HCT116 (cell line): ENCODE data around the gene NUP133. TPM values are rescaled to one million over a fixed set of nuclear protein-coding genes. Genes with fewer than 3 reads are reported as not detected.

ENCODE experiments used
- ATAC-seq: fragments of 200-7000 bp; cut with Tn5 transposase; 2 replicates; pipeline ENCODE4 v1.9.1; 2020; ENCODE audit warnings: mild to moderate bottlenecking, moderate library complexity
- BruUV-seq: library from RNA; stranded (reverse); fragments of 400-500 nt; replicated peaks from 2 replicates; lab custom pipeline; 2021; lab: Mats Ljungman, UMichigan
- CTCF ChIA-PET: fragments of 300-600 bp; sonication (Branson Sonifier 250); formaldehyde crosslinking; loops from one replicate; lab custom pipeline; 2021; ENCODE audit warnings: antibody characterized with exemption; lab: Charles Lee
- POLR2A ChIA-PET: fragments of 300-600, 350-600 bp; sonication (Branson Sonifier 250); formaldehyde crosslinking; loops from one replicate; lab custom pipeline; 2021; ENCODE audit warnings: antibody characterized with exemption; lab: Charles Lee
- RAD21 ChIA-PET, 2 experiments: fragments of 300-600 bp; sonication (Branson Sonifier 250); formaldehyde crosslinking; loops; one replicate each; lab custom pipeline; 2023; ENCODE audit warnings: low total read pairs in 2 of 2; ENCODE audit not compliant: uncharacterized antibody in 2 of 2, unreplicated experiment in 2 of 2, low non-redundant PET in 1 of 2; lab: Charles Lee
- DNase-seq: peaks from one replicate; pipeline ENCODE4 v3.0.0-alpha.2; 2010; ENCODE audit warnings: low read depth, low spot score
- H2AFZ ChIP-seq: fragments of 200-600 bp; shearing (Covaris generic), sonication (generic); 2 replicates; pipeline ENCODE4 v1.6.1; 2017; ENCODE audit warnings: low read depth, mixed run types, mixed read lengths, antibody characterized with exemption, low read length; ENCODE audit not compliant: poor library complexity, severe bottlenecking
- H3K27ac ChIP-seq: 2 replicates; pipeline ENCODE4 v1.5.1; 2012; ENCODE audit warnings: low read depth, low read length
- H3K27me3 ChIP-seq: fragments of 200-600 bp; sonication (generic); 2 replicates; pipeline ENCODE4 v1.6.1; 2016; ENCODE audit warnings: mixed run types, low read length, mixed read lengths; ENCODE audit not compliant: insufficient read depth
- H3K36me3 ChIP-seq, 2 experiments: fragments of 200-500 bp in 1 of 2; fragments of 200-600 bp in 1 of 2; sonication (Bioruptor generic) in 1 of 2; sonication (generic) in 1 of 2; 2 replicates each; pipeline versions ENCODE4 v1.5.1 to v1.6.1; 2014 to 2016; ENCODE audit warnings: low read length in 2 of 2, inconsistent platforms in 1 of 2, mixed read lengths in 1 of 2, mixed run types in 1 of 2; ENCODE audit not compliant: insufficient read depth in 2 of 2, control insufficient read depth in 1 of 2
- H3K4me1 ChIP-seq, 2 experiments: fragments of 200-600 bp in 1 of 2; sonication (generic) in 1 of 2; 2 replicates each; pipeline versions ENCODE4 v1.5.1 to v1.6.1; 2012 to 2017; ENCODE audit warnings: low read length in 2 of 2, inconsistent platforms in 1 of 2, mild to moderate bottlenecking in 1 of 2, mixed read lengths in 1 of 2, mixed run types in 1 of 2, moderate library complexity in 1 of 2; ENCODE audit not compliant: insufficient read depth in 2 of 2, control insufficient read depth in 1 of 2
- H3K4me2 ChIP-seq: fragments of 200-600 bp; sonication (generic); 2 replicates; pipeline ENCODE4 v1.6.1; 2017; ENCODE audit warnings: mixed run types, low read length, mixed read lengths
- H3K4me3 ChIP-seq, 2 experiments: fragments of 200-600 bp in 1 of 2; sonication (generic) in 1 of 2; replicated peaks in 1 of 2; 2 replicates each; pipeline ENCODE4 v1.5.1; 2011 to 2016; ENCODE audit warnings: low read length in 2 of 2, control low read depth in 1 of 2, low read depth in 1 of 2, mild to moderate bottlenecking in 1 of 2, mixed read lengths in 1 of 2, mixed run types in 1 of 2
- H3K79me2 ChIP-seq: fragments of 200-600 bp; sonication (generic); 2 replicates; pipeline ENCODE4 v1.6.1; 2017; ENCODE audit warnings: mild to moderate bottlenecking, mixed run types, low read length, moderate library complexity, mixed read lengths; ENCODE audit not compliant: insufficient read depth
- H3K9ac ChIP-seq: fragments of 200-600 bp; sonication (generic); 2 replicates; pipeline ENCODE4 v1.6.1; 2016; ENCODE audit warnings: low read length, mixed read lengths
- H3K9me2 ChIP-seq: fragments of 200-600 bp; sonication (generic), shearing (Covaris generic); 2 replicates; pipeline ENCODE4 v1.6.1; 2017; ENCODE audit warnings: mixed run types, mild to moderate bottlenecking, moderate library complexity; ENCODE audit not compliant: insufficient read depth
- H3K9me3 ChIP-seq, 2 experiments: fragments of 200-500 bp in 1 of 2; fragments of 200-600 bp in 1 of 2; sonication (Bioruptor generic) in 1 of 2; sonication (generic) in 1 of 2; 2 replicates each; pipeline ENCODE4 v1.6.1; 2014 to 2017; ENCODE audit warnings: low read length in 2 of 2, mixed read lengths in 2 of 2, inconsistent platforms in 1 of 2, low read depth in 1 of 2, mild to moderate bottlenecking in 1 of 2, mixed run types in 1 of 2, moderate library complexity in 1 of 2; ENCODE audit not compliant: control insufficient read depth in 1 of 2, insufficient read depth in 1 of 2
- H4K20me1 ChIP-seq: fragments of 200-600 bp; sonication (generic), shearing (Covaris generic); 2 replicates; pipeline ENCODE4 v1.6.1; 2017; ENCODE audit warnings: mixed run types, mild to moderate bottlenecking, moderate library complexity; ENCODE audit not compliant: insufficient read depth
- ELF1 ChIP-seq: IDR thresholded peaks from 2 replicates; pipeline ENCODE4 v1.6.1; 2012; ENCODE audit warnings: low read depth, borderline replicate concordance
- EZH2 ChIP-seq: fragments of 200-600 bp; sonication (generic); IDR thresholded peaks from 2 replicates; pipeline ENCODE4 v1.6.1; 2017; ENCODE audit warnings: antibody characterized with exemption, mixed run types
- EZH2phosphoT487 ChIP-seq: fragments of 200-600 bp; IDR thresholded peaks from 2 replicates; pipeline ENCODE4 v1.6.1; 2018; ENCODE audit warnings: antibody characterized with exemption, borderline replicate concordance
- JUND ChIP-seq: IDR thresholded peaks from 2 replicates; pipeline ENCODE4 v1.6.1; 2012
- MAX ChIP-seq: IDR thresholded peaks from 2 replicates; pipeline ENCODE4 v1.6.1; 2012
- RAD21 ChIP-seq: IDR thresholded peaks from 2 replicates; pipeline ENCODE4 v1.6.1; 2012; ENCODE audit warnings: low read depth, mild to moderate bottlenecking
- REST ChIP-seq: IDR thresholded peaks from 2 replicates; pipeline ENCODE4 v1.6.1; 2012; ENCODE audit warnings: low read depth
- SIN3A ChIP-seq: IDR thresholded peaks from 2 replicates; pipeline ENCODE4 v1.6.1; 2012; ENCODE audit warnings: low read depth
- SP1 ChIP-seq: IDR thresholded peaks from 2 replicates; pipeline ENCODE4 v1.6.1; 2012; ENCODE audit warnings: low read depth
- TCF7L2 ChIP-seq: IDR thresholded peaks from 2 replicates; pipeline ENCODE4 v1.7.0; 2011; ENCODE audit warnings: borderline replicate concordance, inconsistent platforms; ENCODE audit not compliant: insufficient read depth, insufficient read length; ENCODE audit errors: extremely low read depth
- ZBTB33 ChIP-seq: IDR thresholded peaks from 2 replicates; pipeline ENCODE4 v1.6.1; 2011; ENCODE audit warnings: mild to moderate bottlenecking, low read length, moderate library complexity; ENCODE audit not compliant: insufficient replicate concordance; ENCODE audit errors: extremely low read depth
- ZNF274 ChIP-seq: fragments of 200-500 bp; sonication (Bioruptor generic); IDR thresholded peaks from 2 replicates; pipeline ENCODE4 v1.6.1; 2014; ENCODE audit warnings: mild to moderate bottlenecking, low read depth, low read length, inconsistent platforms
- intact Hi-C: fragments of 100-400 bp; cut with micrococcal nuclease; formaldehyde crosslinking; loops from 2 replicates; pipeline ENCODE4 v1.10.0; 2022
- total RNA-seq: library from RNA; stranded (reverse); gene quantifications from one replicate; pipeline ENCODE4 v1.2.1, GENCODE V29; 2021; ENCODE audit not compliant: unreplicated experiment

NUP133 gene
- total RNA-seq, 1 experiment from 2014 or later = 52.5 TPM

GRCh38 chr1:229447809-229448252 is 60.3 kb downstream of the NUP133 start:
- TF ChIP-seq RAD21 = no peak
- TF ChIP-seq SIN3A = no peak
- TF ChIP-seq ZNF274 = no peak
- no peak for TF ChIP-seq JUND
- TF ChIP-seq SP1 = no peak
- TF ChIP-seq TCF7L2 = no peak
- no peak for TF ChIP-seq EZH2
- no peak for TF ChIP-seq REST
- TF ChIP-seq EZH2phosphoT487 = no peak
- no peak for TF ChIP-seq ELF1
- TF ChIP-seq MAX = no peak
- TF ChIP-seq ZBTB33 = no peak
- H3K4me3 ChIP-seq = no peak overlapping the region
- H3K9me3 ChIP-seq = no peaks in the 10 kb centered on the region
- no peaks in the 10 kb centered on the region for H3K27me3 ChIP-seq
- H3K9ac ChIP-seq = no peak overlapping the region
- no peaks in the 10 kb centered on the region for H3K9me2 ChIP-seq
- RAD21 ChIA-PET = no interaction called here
- no peak overlapping the region for H3K4me2 ChIP-seq
- H3K79me2 ChIP-seq = no peaks in the 10 kb centered on the region
- no peak for ATAC-seq
- no peaks in the 10 kb centered on the region for H4K20me1 ChIP-seq
- H2AFZ ChIP-seq = no peak overlapping the region
- no TSS peak for BruUV-seq
- H3K4me1 ChIP-seq = no peaks in the 10 kb centered on the region
- intact Hi-C loops = no loop called here
- no peak overlapping the region for H3K27ac ChIP-seq
- POLR2A ChIA-PET = no interaction called here
- CTCF ChIA-PET = no interaction called here
- DNase-seq = no peak
- H3K36me3 ChIP-seq = peaks cover 8 to 18% of the 10 kb centered on the region in 2 experiments; a peak in 3 of 4 replicates
